MM.1S (cell line): ENCODE measurements around the gene SERHL2.
"Not testable (repeated sequence)": the region's sequence is repeated elsewhere in the genome, so short reads cannot be mapped to it uniquely, and the experiment has no call there.

Source experiments
- CTCF ChIP-seq: fragments of 300-600 bp; sonication (generic); IDR thresholded peaks from 2 replicates; pipeline ENCODE4 v1.5.1; 2016; ENCODE audit warnings: antibody characterized with exemption, low read length, mixed read lengths
- EZH2 ChIP-seq: fragments of 300-600 bp; sonication (generic); optimal IDR thresholded peaks from 2 replicates; pipeline ENCODE3; 2017; ENCODE audit warnings: low read depth, mild to moderate bottlenecking, antibody characterized with exemption, low read length, mixed read lengths

DNA sequence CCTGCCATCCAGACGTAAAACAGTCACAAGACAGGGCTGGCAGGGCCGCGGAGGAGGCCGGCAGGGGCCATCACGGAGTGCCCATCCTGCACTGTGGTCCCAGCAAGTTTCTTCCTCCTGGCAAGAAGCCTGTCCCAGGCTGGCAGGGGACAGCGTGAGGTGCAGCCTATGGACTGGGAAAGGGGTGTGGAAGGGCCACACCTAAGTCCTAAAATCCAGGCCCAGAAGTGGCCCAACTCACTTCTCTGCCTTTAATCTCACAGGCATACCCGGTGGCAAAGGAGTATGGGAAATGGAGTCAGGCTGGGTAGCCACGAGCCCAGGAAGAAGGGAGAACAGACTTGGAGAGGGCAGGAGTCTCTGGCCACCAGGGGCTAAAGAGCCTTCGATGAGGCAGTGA, 16.8 kb downstream of the SERHL2 start:
- not testable (repeated sequence) for TF ChIP-seq CTCF, EZH2
